HG03575 (cell line): Measurements from ENCODE around the gene TOR3A.
"Not testable (repeated sequence)": the region's sequence is repeated elsewhere in the genome, so short reads cannot be mapped to it uniquely, and the experiment has no call there.

Source experiments
- ATAC-seq: cut with Tn5 transposase; IDR thresholded peaks from one replicate; pipeline ENCODE4 v1.9.1; 2021; ENCODE audit not compliant: unreplicated experiment, insufficient number of reproducible peaks, low FRiP score; ENCODE audit errors: extremely low read depth

Gene TOR3A, protein sequence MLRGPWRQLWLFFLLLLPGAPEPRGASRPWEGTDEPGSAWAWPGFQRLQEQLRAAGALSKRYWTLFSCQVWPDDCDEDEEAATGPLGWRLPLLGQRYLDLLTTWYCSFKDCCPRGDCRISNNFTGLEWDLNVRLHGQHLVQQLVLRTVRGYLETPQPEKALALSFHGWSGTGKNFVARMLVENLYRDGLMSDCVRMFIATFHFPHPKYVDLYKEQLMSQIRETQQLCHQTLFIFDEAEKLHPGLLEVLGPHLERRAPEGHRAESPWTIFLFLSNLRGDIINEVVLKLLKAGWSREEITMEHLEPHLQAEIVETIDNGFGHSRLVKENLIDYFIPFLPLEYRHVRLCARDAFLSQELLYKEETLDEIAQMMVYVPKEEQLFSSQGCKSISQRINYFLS

DNA sequence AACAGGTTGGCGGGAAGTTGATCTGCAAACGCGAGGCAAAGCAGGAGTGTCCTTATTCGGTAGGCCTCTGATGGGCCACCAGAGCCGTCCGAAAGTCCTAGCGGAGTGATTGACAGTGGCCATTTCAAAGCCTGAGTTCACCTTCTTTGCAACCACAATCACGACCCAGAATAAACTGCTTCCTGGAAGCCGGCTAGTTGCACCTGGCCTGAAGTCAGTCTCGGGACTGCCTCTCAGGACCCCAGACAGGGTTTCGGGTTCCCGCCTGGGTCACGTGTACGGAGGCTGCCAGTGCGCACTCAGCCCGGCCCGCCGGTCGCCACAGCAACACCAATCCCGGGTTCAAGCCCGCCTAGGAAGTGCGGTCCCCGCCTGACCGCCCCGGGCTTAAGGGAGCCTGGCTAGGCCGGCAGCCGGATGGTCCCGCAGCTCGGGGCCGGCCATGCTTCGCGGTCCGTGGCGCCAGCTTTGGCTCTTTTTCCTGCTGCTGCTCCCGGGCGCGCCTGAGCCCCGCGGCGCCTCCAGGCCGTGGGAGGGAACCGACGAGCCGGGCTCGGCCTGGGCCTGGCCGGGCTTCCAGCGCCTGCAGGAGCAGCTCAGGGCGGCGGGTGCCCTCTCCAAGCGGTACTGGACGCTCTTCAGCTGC lies at the start of gene TOR3A:
Gene TOR3A (plus strand): TSS at position 384 of the 646 bp plus-strand sequence. CDS start 59 bp downstream, at position 443.
- ATAC-seq: peak; percentile 77

DNA sequence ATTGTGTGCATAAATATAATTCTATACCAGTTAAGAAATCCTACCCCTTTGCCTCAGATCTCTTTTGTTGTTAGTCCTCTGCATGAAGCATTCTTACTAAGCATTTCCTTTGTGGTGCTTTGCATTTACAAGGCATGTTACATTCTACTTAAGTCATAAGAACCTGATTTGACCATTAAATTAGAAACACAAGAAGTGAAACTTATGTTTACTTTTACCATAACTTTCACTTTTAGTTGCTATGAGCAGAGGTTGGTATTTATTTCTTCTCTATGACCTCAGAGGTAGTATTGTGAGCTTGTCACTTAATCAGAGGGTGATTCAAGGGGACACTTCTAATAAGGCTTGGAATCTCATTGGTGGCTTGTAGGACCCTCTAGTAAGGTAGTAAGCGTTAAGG lies 47.1 kb upstream of the TOR3A start:
- peak; percentile 87 for ATAC-seq

DNA sequence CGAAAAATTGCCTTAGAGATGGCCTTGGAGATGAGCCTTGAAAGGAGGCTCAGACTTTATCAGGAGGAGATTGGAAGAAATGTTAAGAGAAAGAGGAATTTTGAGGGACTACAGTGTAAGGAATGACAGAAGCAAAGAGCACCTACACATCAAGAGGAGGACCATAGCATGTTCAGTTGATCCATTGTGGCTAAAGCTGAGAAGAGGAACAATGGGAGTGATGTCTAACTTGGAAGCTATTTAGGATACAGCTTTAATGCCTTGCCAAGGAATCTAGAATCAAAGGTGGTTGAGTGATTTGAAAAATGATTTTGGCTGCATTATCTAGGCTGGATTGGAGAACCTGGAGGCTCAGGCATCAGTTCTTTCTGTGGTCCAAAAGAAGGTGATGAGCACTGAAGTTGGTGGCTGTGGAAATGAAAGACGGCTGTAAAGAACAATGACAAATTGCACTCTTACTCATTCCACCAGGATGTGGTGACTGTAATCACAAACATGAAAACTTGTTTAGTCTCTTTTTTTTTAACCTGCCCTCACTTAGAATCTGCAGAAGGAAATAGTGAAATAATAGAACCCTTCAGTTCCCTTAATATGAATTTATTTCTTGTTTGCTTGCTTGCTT lies 44.9 kb upstream of the TOR3A start:
- peak; percentile 31 for ATAC-seq

DNA sequence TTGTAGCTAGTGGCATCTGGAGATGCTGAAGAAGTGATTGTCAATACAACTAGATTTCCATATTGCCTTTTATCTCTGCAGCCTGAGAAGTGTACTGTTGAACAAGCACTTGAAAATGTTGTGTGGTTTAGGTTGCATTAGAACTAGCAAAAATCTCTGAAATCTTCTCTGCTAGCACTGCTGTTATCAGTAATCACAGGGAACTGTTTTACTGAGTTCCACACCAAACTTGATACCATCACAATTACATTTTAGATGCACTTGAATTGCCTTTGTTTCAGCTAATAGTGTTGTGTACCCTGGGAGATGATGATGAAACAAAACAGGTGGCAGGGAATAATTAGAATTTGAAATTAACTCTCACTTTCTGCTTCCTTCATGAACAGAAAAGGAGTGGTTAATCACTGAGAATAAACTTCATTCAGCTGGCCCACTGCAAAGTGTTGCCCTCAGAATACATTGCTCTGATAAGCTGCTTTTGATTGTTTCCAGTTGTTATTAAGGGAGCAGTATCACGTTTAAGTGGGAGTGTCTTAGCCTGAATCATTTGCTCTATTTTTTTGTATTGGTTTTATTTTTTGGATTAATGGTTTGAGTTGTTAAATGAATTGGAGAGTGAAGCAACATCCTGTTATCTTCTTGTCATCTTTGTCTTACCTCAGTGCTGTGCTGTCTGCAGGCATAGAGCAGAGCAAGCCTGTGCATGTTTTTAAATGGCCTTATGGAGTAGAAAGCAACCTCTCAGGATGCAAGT lies 43.2 kb upstream of the TOR3A start:
- ATAC-seq: no peak

DNA sequence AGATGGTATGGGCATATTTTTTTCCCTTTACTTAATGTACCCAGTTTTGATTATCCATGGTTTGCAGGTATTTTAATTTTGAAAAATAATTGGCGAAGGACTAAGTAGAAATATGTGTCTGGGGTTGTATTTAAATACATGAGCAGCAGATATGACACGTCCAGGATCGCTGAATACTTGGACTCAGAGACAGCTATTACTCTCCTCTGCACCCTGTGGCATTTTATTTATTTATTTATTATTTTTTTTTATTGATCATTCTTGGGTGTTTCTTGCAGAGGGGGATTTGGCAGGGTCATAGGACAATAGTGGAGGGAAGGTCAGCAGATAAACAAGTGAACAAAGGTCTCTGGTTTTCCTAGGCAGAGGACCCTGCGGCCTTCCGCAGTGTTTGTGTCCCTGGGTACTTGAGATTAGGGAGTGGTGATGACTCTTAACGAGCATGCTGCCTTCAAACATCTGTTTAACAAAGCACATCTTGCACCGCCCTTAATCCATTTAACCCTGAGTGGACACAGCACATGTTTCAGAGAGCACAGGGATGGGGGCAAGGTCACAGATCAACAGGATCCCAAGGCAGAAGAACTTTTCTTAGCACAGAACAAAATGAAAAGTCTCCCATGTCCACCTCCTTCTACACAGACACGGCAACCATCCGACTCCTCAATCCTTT lies 42.2 kb upstream of the TOR3A start:
- not testable (repeated sequence) for ATAC-seq

DNA sequence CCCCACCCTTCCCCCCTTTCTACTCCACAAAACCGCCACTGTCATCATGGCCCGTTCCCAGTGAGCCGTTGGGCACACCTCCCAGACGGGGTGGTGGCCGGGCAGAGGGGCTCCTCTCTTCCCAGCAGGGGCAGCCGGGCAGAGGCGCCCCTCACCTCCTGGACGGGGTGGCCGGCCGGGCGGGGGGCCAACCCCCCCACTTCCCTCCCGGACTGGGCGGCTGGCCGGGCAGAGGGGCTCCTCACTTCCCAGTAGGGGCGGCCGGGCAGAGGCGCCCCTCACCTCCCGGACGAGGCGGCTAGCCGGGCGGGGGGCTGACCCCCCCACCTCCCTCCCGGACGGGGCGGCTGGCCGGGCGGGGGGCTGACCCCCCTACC lies 41.7 kb upstream of the TOR3A start:
- ATAC-seq: not testable (repeated sequence)

DNA sequence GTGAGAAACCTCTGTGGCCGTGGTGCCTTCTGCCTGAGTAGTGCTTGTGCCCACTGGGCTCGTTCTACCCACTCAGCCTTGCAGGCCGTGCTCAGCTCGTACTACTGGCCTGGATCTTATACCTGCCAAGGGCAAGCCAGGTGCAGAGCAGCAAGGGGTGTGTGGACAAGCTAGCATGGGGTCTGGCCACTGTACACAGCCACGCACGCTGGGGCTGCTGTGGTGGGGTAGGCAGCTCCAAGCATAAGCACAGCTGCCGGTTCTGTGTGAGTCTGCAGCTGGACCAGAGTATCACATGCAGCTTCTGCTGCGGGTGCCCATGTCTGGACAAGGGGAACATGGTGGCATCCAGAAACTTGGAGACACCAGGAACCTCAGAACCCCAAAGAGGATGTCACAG lies 39.8 kb upstream of the TOR3A start:
- no peak for ATAC-seq

DNA sequence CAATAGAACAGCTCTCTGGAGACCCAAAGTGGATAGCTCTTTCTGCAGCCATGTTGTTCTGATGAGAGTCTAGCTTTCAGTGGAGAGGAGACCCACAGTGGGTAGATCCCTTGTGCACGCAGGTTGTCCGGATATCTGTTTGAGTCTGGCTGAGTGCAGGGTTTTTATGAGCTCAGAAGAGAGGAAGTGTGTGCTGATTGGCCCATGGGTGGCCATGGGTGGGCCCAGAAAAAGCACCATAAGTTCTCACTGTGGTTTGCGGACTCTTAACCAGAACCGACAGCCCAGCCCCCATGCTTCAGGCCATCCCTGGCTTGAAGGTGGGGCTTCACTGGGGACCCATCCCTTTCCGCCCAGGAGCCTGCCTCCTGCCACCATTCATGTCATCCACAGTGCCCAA lies 39.2 kb upstream of the TOR3A start:
- no peak for ATAC-seq

DNA sequence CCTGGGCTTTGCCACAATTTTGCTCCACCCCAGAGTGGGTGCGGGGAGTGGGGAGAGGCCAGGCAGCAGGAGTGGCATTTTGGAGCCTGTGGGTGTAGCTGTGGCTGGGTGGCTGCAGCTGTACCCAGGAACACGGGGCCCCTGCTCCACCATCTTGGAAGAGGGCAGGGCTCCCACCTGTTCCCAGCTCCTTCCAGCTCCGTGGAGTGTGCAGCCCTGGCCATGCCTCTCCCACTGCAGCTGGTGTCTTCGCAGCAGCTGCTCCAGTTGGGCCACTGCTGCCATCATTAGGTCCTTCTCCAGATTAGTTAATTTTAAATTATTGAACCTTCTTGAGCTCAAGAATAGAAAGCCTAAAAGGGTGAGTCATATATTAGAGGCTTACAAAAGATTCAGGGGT lies 38.6 kb upstream of the TOR3A start:
- no peak for ATAC-seq

DNA sequence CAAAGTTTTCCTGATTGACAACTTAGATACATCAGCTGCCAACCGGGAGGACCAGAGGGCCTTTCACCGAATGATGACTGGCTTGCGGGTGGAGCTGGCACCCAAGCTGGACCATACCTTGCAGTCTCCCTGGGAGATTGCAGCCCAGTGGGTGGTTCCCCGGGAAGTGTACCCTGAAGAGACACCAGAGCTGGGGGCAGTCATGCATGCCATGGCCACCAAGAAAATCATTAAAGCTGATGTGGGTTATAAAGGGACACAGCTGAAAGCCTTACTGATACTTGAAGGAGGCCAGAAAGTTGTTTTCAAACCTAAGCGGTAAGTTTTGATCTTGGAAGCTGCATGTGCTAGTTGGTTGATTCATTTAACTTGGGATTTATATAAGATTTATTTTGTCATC lies 38.0 kb upstream of the TOR3A start:
- no peak for ATAC-seq

DNA sequence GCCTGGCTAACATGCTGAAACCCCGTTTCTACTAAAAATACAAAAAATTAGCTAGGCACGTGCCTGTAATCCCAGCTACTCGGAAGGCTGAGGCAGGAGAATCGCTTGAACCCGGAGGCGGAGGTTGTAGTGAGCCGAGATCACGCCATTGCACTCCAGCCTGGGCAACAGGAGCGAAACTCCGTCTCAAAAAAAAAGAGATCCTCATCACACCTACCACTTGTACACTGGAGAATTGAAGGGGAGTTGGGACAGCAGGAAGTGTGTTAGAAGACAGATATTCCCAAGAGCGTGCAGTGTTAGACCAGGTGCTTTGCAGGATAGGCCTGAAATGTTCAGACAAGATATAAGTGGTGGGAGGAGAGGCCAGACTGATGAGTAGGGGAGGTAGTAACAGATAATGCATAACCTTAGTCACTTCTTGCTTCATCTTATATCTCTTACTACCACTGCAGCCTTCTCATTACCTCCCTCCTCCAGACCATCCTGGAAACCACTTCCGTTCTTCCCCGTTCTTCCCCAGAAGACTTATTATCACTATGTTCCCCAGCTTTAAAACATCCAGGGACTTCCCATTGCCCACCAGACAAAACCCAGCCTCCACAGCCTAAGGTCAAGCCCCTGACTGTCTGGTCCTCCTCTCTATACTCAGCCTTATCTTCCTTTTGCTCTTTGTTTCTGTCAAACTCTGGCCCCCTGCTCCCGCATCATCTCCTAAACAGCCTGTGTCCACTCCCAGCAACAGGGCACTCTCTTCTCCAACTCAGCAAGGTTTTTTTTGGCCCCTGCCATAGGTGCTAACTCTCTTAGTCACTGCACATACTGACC lies 34.8 kb upstream of the TOR3A start:
- ATAC-seq: no peak

DNA sequence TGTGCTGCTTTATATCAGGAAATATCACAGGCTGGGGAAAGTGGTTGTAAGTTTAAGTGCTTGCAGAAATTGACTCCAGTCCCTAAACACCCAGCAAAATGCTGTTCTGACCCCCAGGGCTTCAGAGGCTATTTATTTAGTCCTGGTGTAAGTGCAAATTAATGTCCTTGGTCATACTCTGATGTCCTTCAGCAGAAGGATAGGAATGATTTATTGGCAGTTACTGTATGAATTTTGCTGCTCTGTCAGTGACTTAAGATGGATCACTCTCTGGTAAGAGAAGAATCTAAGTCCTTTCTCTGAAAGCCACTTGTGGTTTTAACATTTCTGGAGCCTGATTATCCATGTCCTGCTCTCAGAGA lies 34.3 kb upstream of the TOR3A start:
- no peak for ATAC-seq

DNA sequence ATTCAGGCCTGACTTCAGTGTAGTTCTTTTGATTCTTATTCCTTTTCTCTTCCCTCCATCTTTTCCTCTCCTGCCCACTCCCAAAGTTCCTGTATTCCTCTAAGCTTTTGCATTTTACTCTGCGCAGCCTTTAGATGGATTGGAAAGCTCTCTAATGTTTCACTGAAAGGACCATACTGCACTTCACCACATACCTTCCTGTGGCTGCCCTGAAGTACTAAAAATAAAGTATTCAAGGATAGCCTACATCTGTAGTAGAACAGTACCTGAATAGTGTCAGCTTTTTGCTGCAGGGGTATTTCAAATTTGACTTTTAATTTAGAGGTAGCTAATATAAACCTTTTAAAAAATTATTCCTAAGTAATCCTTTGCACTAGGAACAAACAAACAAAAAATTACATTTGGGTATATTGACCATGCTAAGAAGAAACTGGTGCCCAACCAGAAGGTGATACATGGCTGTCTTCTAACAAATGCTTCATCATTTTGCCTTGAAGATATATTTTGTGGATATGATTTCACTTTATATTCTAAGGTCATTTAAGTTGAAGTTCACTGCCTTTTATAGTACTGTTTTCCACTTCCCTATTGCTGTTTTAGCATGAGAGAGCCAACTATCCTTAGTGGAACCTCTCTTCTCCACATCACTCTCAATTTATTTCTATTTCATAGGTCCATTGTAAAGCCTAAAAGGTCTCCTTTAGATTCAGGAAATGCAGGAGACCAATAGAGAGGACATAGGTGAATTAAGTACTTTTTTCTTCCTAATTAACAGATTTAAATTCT lies 33.3 kb upstream of the TOR3A start:
- no peak for ATAC-seq

DNA sequence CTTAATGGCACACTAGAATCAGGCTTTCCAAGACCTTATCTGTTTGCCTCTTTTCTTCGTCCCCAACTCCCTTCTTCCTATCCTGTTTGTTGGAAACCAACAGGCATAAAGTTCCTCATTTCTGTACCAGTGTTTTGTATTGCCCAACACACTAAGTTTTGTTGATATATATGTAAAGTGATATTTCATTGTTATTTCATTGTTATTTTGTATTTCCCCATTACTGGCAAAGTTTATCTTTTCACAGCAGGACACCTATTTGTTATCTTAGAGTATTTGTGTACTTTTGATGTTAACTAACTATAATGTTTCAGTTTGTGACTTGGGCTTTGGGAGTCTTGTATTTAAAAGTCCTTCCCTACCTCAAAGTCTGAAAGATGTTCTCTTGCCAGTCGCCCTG lies 29.1 kb upstream of the TOR3A start:
- no peak for ATAC-seq

DNA sequence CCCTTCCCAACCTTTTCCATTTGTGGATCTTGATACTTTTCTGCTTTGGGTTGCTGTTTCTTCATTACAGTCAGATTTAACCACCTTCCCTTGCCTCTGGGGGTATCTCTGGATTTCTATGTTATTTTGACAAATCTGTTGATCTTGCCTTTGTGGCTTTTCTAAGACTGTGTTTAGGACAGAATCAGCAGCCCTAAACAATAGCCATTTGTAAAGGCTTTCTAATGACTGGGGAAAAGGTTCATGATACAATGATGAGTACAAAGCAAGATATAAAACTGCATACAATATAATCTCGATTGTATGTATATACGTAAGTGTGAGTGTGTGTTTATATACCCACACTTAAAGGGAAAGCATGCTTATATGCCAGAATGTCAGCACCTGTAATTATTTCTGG lies 28.4 kb upstream of the TOR3A start:
- ATAC-seq: no peak

DNA sequence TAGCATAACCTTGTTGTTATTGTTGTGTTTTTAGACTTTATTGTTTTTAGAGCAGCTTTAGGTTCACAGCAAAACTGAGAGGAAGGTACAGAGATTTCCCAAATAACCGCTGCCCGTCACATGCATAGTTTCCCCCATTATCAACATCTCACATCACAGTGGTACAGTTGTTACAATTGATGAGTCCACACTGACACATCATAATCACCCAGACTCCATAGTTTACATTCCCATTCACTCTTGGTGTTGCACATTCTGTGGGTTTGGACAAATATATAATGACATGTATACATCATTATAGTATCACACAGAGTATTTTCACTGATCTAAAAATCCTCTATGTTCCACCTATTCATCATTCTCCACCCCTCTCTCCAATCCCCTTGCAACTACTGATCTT lies 25.9 kb upstream of the TOR3A start:
- no peak for ATAC-seq
